NCI-H345 treated with DMSO at 0.1 percent for 48 hours (cell line): ENCODE results near the gene USHBP1.

ENCODE experiments used
- DNase-seq: peaks from one replicate; lab custom pipeline; 2025; ENCODE audit not compliant: unreplicated experiment; lab: John Stamatoyannopoulos, UW

Gene USHBP1

GRCh38 chr19:17240062-17240752 lies 24.3 kb downstream of the USHBP1 start:
- DNase-seq = no peak

DNA sequence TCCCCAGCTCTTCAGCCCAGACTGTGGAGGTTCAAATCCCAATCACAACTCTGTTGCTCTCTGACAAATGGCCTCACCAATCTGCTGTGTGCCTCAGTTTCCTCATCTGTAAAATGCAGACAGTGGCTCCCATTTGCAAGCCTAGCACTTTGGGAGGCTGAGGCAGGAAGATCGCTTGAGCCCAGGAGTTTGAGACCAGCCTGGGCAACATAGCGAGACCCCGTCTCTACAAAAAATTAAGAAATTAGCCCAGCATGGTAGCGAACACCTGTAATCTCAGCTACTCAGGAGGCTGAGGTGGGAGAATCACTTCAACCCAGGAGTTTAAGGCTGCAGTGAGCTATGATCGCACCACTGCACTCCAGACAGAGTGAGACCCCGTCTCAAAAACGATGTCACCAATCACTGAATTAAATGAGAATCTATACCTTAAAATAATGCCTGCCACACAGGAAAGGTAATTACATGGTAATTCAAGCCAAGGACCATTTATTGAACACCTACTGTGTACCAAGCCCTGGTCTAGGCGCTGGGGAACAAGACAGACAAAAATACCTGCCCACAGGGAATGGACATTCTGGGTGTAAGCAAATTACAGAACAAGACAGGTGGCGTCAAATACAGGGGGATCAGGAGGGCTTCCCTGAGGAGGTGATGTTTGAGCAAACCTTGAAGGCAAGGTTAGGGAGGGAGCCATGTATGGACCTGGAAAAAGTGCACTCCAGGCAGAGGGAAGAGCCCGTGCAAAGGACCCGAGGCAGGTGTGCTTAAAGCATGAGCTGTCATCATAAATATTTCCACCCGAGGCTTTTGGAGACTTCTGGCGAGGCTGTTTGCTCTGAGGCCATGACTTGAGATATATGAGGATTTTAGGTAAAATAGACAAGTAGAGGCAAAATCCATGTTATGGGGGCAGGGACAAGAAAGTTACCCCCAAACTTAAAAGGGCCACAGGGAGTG lies 26.5 kb downstream of the USHBP1 start:
- DNase-seq = no peak

DNA sequence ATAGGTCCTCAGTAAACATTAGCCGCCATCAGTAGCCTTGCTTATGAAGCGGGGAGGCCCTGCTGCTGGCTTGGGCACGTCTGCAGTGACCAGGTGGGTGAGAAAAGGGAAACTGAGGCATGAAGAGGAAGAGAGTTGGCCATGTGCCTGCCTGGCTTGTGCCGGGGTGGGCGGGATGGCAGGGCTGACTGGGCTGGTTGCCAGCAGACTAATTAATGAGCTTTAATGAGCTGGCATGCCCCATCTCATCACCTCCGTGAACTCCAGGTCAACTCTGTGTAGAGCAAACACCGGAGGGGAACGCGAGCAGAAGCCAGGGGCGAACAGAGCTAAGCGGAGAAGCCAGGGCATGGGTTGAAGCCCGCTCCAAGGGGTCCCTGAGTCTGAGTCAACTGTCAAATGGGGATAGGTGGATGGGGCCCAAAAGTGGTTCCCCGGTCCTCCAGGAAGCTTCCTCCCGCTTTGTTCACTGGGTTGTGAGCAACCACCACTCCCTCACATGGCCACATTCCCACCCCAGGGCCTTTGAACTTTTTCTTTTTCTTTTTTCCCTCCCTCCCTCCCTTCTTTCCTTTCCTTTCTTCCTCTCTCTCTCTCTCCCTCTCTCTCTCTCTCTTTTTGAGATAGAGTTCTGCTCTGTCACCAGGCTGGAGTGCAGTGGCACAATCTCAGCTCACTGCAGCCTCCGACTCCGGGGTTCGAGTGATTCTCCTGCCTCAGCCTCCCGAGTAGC lies 27.6 kb downstream of the USHBP1 start:
- no peak for DNase-seq

- DNase-seq = no peak
Measured at GRCh38 chr19:17235971-17236777, 28.4 kb downstream of the USHBP1 start.

DNA sequence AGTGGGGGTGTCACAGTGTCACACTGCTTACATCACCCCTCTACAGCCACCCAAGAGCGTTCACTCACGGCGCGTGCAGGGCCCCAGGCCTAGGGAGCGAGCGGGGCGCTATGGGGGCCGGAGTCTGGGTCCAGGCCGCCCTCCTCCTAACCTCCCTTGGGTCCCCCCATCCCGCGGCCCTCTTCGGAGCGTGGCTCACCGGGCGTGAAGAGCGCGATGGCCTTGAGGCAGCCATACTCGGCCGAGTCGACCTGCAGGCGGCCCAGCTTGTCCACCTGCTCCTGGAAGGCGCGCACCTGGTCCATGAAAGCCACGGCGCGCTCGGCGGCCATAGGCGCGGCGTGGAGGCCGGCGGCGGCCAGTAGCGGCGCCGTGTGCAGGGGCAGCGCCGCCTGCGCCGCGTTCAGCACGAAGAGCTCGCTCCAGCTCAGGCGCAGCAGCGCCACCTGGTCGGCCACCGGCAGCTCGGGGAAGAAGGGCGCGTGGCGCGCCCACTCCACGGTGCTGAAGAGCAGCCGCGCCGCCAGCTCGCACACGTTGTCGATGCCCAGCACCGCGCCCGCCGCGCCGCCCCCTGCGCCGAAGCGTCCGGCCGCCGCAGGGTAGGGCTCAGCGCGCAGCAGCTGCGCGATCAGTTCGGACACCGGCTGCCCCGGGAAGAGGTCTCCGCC lies 29.1 kb downstream of the USHBP1 start:
- DNase-seq = no peak

DNA sequence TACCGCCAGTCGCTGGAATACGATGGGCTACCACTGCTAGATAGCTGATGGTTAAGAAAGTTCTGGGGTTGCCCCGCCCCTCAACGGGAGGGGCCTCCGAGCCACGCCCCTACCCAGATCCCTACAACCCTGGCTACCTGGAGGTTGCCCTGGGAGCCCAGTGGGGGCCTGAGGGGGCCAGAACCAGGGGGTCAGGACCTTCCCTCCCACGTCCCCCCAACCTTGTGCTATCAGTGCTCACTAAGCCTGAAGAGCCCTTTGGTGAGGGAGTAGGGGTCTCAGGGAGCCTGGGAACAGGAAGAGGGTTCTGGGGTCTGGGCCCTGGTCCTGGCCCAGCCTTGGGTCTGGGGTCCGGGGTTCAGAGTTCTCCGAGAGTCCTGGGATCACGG lies 29.6 kb downstream of the USHBP1 start:
- no peak for DNase-seq

DNA sequence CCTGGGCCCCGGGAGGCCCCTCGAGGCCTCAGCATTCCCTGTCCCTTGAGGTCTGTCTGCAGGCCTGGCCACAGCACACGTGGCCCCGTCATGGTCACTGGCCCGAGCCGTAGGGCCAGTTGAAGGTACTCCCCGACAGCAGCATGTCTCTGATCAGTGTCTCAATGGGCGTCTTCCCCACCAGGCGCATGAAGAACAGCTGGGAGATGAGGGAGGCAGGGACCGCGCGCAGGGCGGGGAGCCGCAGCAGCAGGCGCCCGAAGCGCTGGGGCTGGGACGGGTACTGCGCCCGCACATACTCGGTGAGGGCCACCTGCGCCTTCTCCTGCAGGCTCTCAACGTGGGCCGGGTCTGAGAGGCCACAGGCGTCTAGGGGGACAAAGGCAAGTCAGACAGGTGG lies 32.3 kb downstream of the USHBP1 start:
- no peak for DNase-seq

DNA sequence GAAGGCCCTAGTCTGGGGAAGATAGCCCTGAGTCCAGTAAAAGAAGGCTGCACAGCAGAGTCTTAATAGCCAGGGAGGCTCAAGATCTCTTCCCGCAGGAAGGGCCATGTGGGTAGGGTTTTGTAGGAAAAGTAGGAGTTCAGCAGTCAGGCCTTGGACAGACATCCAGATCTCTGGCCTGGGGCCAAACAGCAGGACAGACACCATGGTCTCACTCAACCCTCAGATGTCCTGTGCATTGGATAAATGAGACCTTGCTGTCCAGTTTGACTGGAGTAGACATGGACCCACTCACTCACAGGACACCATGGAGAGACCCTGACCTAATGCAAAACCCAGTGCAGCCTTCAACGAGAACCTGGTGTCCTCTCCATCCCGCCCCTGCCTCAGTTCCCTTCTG lies 34.7 kb downstream of the USHBP1 start:
- no peak for DNase-seq

DNA sequence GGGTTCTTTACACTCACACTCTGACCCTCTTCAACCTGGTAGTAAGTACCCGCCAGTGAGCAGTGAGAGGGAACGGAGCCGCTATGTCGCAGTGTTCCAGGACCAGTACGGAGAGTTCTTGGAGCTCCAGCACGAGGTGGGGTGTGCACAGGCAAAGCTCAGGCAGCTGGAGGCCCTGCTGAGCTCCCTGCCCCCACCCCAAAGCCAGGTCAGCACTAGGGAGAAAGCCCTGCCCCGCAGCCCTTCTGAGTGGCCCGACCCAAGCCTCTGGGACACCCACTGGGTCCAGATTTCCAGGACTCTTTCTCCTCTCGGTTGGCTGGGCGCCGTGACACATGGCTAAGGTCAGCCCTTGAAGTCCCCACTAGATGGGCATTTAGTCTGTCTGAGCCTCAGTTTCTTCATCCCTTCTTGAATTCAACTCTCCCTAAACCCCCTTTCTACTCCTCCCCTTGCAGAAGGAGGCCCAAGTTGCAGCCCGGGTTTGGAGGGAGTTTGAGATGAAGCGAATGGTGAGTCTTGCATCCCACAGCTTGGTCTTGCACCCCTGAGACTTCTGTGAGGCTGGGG lies 36.7 kb downstream of the USHBP1 start:
- no peak for DNase-seq

GRCh38 chr19:17226002-17226933 lies 38.3 kb downstream of the USHBP1 start, which contains the start of gene OCEL1:
TSS of gene OCEL1 (plus strand) at chr19:17226226. CDS start at chr19:17226248, 22 bp downstream.
- peak; percentile 85 for DNase-seq

DNA sequence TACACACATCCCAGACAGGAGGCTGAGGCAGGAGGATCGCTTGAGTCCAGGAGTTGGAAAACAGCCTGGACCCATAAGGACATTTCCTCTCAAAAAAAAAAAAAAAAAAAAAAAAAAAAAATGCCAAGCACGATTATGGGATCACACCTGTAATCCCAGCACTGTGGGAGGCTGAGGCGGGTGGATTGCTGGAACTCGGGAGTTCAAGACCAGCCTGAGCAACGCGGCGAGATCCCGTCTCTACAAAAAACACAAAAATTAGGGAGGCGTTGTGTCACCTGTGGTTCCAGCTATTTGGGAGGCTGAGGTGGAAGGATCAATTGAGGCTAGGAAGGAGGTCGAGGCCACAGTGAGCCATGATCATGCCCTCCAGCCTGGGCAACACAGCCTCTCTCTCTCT lies 39.5 kb downstream of the USHBP1 start:
- no peak for DNase-seq

GRCh38 chr19:17220207-17220758 lies 44.3 kb downstream of the USHBP1 start:
- DNase-seq = no peak

GRCh38 chr19:17219286-17219685 lies 45.3 kb downstream of the USHBP1 start:
- no peak for DNase-seq

DNA sequence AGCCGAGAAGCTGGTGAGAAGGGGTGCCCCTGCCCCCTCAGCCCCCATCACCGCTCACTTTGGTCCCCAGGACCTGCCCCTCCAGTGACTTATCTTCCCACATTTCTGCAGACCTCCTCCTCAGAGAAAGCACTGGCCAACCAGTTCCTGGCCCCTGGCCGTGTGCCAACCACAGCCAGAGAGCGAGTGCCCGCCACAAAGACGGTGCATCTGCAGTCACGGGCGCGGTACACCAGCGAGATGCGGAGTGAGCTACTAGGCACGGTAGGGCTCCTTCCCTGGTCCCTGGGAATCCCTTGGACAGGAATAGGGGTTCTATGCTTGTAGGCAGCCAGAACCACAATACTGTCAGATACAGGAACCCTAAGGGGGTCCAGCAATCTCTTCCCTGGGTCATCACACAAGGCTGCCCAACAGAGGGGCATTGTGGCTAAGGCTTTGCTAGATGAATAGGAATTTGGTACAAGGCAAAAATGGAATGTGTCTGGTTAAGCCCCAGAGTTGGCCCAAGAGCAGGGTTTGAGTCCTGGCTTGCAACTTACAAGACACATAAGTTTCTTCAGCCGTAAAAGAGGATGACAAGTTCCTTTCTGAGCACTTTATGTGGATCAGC lies 48.4 kb downstream of the USHBP1 start:
- DNase-seq = no peak

GRCh38 chr19:17215127-17215971 lies 49.2 kb downstream of the USHBP1 start, which contains the start of gene USE1:
TSS of gene USE1 (plus strand) at chr19:17215357. CDS start at chr19:17215406, 49 bp downstream.
- peak; percentile 68 for DNase-seq

DNA sequence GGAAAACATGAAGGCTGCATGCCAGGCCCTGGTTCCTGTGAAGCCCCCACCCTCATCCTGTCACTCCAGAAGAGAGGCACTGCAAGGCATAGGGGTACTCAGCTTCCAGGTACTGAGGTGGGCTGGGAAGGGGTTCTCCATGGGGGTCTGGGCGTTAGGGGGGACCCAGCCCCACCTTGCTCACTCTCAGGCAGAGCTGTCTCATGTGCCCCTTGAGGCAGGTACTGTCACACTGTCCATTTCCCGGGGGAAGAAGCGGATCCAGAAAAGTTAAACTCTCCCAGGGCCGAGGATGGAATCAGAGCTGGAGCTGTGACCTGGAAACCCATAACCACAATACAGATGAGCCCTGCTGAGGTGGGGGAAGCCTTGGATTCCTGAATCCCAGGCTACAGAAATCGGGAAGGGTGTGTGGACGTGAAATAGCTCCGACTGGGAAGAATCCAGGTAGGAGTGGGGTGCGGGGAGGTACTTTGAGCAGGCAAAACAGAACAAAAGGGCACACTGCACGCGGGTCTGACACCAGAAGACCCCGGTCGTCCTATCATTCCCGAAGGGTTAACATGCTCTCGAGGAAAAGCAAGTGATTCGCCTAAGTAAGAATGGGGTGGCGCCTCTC lies 49.9 kb downstream of the USHBP1 start:
- no peak for DNase-seq
